ENCODE results near the gene SMIM13.

- no peak for TF ChIP-seq POLR2A (IDR thresholded peaks at IDR 0.05)
- TF ChIP-seq CTCF (IDR thresholded peaks at IDR 0.05): no peak
Observed at GRCh38 chr6:11129908-11130565, 36.4 kb downstream of the SMIM13 start.
